HCT116 (cell line): ENCODE results near the gene MGA. TPM values are rescaled to one million over a fixed set of nuclear protein-coding genes. Genes with fewer than 3 reads are reported as not detected.
A peak's percentile ranks its signal among the peaks of the same experiment; 100 is the strongest.

Source experiments
- ATAC-seq: fragments of 200-7000 bp; cut with Tn5 transposase; 2 replicates; pipeline ENCODE4 v1.9.1; 2020; ENCODE audit warnings: mild to moderate bottlenecking, moderate library complexity
- BruUV-seq: library from RNA; stranded (reverse); fragments of 400-500 nt; replicated peaks from 2 replicates; lab custom pipeline; 2021; lab: Mats Ljungman, UMichigan
- CTCF ChIA-PET: fragments of 300-600 bp; sonication (Branson Sonifier 250); formaldehyde crosslinking; loops from one replicate; lab custom pipeline; 2021; ENCODE audit warnings: antibody characterized with exemption; lab: Charles Lee
- POLR2A ChIA-PET: fragments of 300-600, 350-600 bp; sonication (Branson Sonifier 250); formaldehyde crosslinking; loops from one replicate; lab custom pipeline; 2021; ENCODE audit warnings: antibody characterized with exemption; lab: Charles Lee
- RAD21 ChIA-PET, 2 experiments: fragments of 300-600 bp; sonication (Branson Sonifier 250); formaldehyde crosslinking; loops; one replicate each; lab custom pipeline; 2023; ENCODE audit warnings: low total read pairs in 2 of 2; ENCODE audit not compliant: uncharacterized antibody in 2 of 2, unreplicated experiment in 2 of 2, low non-redundant PET in 1 of 2; lab: Charles Lee
- DNase-seq: peaks from one replicate; pipeline ENCODE4 v3.0.0-alpha.2; 2010; ENCODE audit warnings: low read depth, low spot score
- H2AFZ ChIP-seq: fragments of 200-600 bp; shearing (Covaris generic), sonication (generic); 2 replicates; pipeline ENCODE4 v1.6.1; 2017; ENCODE audit warnings: low read depth, mixed run types, mixed read lengths, antibody characterized with exemption, low read length; ENCODE audit not compliant: poor library complexity, severe bottlenecking
- H3K27ac ChIP-seq: 2 replicates; pipeline ENCODE4 v1.5.1; 2012; ENCODE audit warnings: low read depth, low read length
- H3K27me3 ChIP-seq: fragments of 200-600 bp; sonication (generic); 2 replicates; pipeline ENCODE4 v1.6.1; 2016; ENCODE audit warnings: mixed run types, low read length, mixed read lengths; ENCODE audit not compliant: insufficient read depth
- H3K36me3 ChIP-seq, 2 experiments: fragments of 200-500 bp in 1 of 2; fragments of 200-600 bp in 1 of 2; sonication (Bioruptor generic) in 1 of 2; sonication (generic) in 1 of 2; 2 replicates each; pipeline versions ENCODE4 v1.5.1 to v1.6.1; 2014 to 2016; ENCODE audit warnings: low read length in 2 of 2, inconsistent platforms in 1 of 2, mixed read lengths in 1 of 2, mixed run types in 1 of 2; ENCODE audit not compliant: insufficient read depth in 2 of 2, control insufficient read depth in 1 of 2
- H3K4me1 ChIP-seq, 2 experiments: fragments of 200-600 bp in 1 of 2; sonication (generic) in 1 of 2; 2 replicates each; pipeline versions ENCODE4 v1.5.1 to v1.6.1; 2012 to 2017; ENCODE audit warnings: low read length in 2 of 2, inconsistent platforms in 1 of 2, mild to moderate bottlenecking in 1 of 2, mixed read lengths in 1 of 2, mixed run types in 1 of 2, moderate library complexity in 1 of 2; ENCODE audit not compliant: insufficient read depth in 2 of 2, control insufficient read depth in 1 of 2
- H3K4me2 ChIP-seq: fragments of 200-600 bp; sonication (generic); 2 replicates; pipeline ENCODE4 v1.6.1; 2017; ENCODE audit warnings: mixed run types, low read length, mixed read lengths
- H3K4me3 ChIP-seq, 2 experiments: fragments of 200-600 bp in 1 of 2; sonication (generic) in 1 of 2; replicated peaks in 1 of 2; 2 replicates each; pipeline ENCODE4 v1.5.1; 2011 to 2016; ENCODE audit warnings: low read length in 2 of 2, control low read depth in 1 of 2, low read depth in 1 of 2, mild to moderate bottlenecking in 1 of 2, mixed read lengths in 1 of 2, mixed run types in 1 of 2
- H3K79me2 ChIP-seq: fragments of 200-600 bp; sonication (generic); 2 replicates; pipeline ENCODE4 v1.6.1; 2017; ENCODE audit warnings: mild to moderate bottlenecking, mixed run types, low read length, moderate library complexity, mixed read lengths; ENCODE audit not compliant: insufficient read depth
- H3K9ac ChIP-seq: fragments of 200-600 bp; sonication (generic); 2 replicates; pipeline ENCODE4 v1.6.1; 2016; ENCODE audit warnings: low read length, mixed read lengths
- H3K9me2 ChIP-seq: fragments of 200-600 bp; sonication (generic), shearing (Covaris generic); 2 replicates; pipeline ENCODE4 v1.6.1; 2017; ENCODE audit warnings: mixed run types, mild to moderate bottlenecking, moderate library complexity; ENCODE audit not compliant: insufficient read depth
- H3K9me3 ChIP-seq, 2 experiments: fragments of 200-500 bp in 1 of 2; fragments of 200-600 bp in 1 of 2; sonication (Bioruptor generic) in 1 of 2; sonication (generic) in 1 of 2; 2 replicates each; pipeline ENCODE4 v1.6.1; 2014 to 2017; ENCODE audit warnings: low read length in 2 of 2, mixed read lengths in 2 of 2, inconsistent platforms in 1 of 2, low read depth in 1 of 2, mild to moderate bottlenecking in 1 of 2, mixed run types in 1 of 2, moderate library complexity in 1 of 2; ENCODE audit not compliant: control insufficient read depth in 1 of 2, insufficient read depth in 1 of 2
- H4K20me1 ChIP-seq: fragments of 200-600 bp; sonication (generic), shearing (Covaris generic); 2 replicates; pipeline ENCODE4 v1.6.1; 2017; ENCODE audit warnings: mixed run types, mild to moderate bottlenecking, moderate library complexity; ENCODE audit not compliant: insufficient read depth
- CBX3 ChIP-seq: IDR thresholded peaks from 2 replicates; pipeline ENCODE4 v1.6.1; 2012; ENCODE audit warnings: low read depth
- CEBPB ChIP-seq: IDR thresholded peaks from 2 replicates; pipeline ENCODE4 v1.6.1; 2012; ENCODE audit warnings: low read depth
- EGR1 ChIP-seq: IDR thresholded peaks from 2 replicates; pipeline ENCODE4 v1.6.1; 2012; ENCODE audit warnings: low read depth
- EZH2 ChIP-seq: fragments of 200-600 bp; sonication (generic); IDR thresholded peaks from 2 replicates; pipeline ENCODE4 v1.6.1; 2017; ENCODE audit warnings: antibody characterized with exemption, mixed run types
- FOSL1 ChIP-seq: IDR thresholded peaks from 2 replicates; pipeline ENCODE4 v1.6.1; 2012; ENCODE audit warnings: low read depth
- POLR2A ChIP-seq: IDR thresholded peaks from 2 replicates; pipeline ENCODE4 v1.7.0; 2011; ENCODE audit warnings: borderline replicate concordance; ENCODE audit not compliant: insufficient read depth, insufficient read length; ENCODE audit errors: extremely low read depth
- POLR2AphosphoS5 ChIP-seq: IDR thresholded peaks from 2 replicates; pipeline ENCODE4 v1.6.1; 2011; ENCODE audit warnings: mild to moderate bottlenecking, low read depth, low read length, moderate library complexity
- RAD21 ChIP-seq: IDR thresholded peaks from 2 replicates; pipeline ENCODE4 v1.6.1; 2012; ENCODE audit warnings: low read depth, mild to moderate bottlenecking
- REST ChIP-seq: IDR thresholded peaks from 2 replicates; pipeline ENCODE4 v1.6.1; 2012; ENCODE audit warnings: low read depth
- SIN3A ChIP-seq: IDR thresholded peaks from 2 replicates; pipeline ENCODE4 v1.6.1; 2012; ENCODE audit warnings: low read depth
- SP1 ChIP-seq: IDR thresholded peaks from 2 replicates; pipeline ENCODE4 v1.6.1; 2012; ENCODE audit warnings: low read depth
- SRF ChIP-seq: IDR thresholded peaks from 2 replicates; pipeline ENCODE4 v1.6.1; 2012; ENCODE audit warnings: low read depth
- TCF7L2 ChIP-seq: IDR thresholded peaks from 2 replicates; pipeline ENCODE4 v1.7.0; 2011; ENCODE audit warnings: borderline replicate concordance, inconsistent platforms; ENCODE audit not compliant: insufficient read depth, insufficient read length; ENCODE audit errors: extremely low read depth
- YY1 ChIP-seq: IDR thresholded peaks from 2 replicates; pipeline ENCODE4 v1.6.1; 2011; ENCODE audit warnings: low read length, low read depth, moderate library complexity, mild to moderate bottlenecking; ENCODE audit not compliant: insufficient replicate concordance; ENCODE audit errors: extremely low read depth
- ZBTB33 ChIP-seq: IDR thresholded peaks from 2 replicates; pipeline ENCODE4 v1.6.1; 2011; ENCODE audit warnings: mild to moderate bottlenecking, low read length, moderate library complexity; ENCODE audit not compliant: insufficient replicate concordance; ENCODE audit errors: extremely low read depth
- ZFX ChIP-seq: fragments of 450-650 bp; IDR thresholded peaks from 2 replicates; pipeline ENCODE4 v1.6.1; 2017
- ZNF274 ChIP-seq: fragments of 200-500 bp; sonication (Bioruptor generic); IDR thresholded peaks from 2 replicates; pipeline ENCODE4 v1.6.1; 2014; ENCODE audit warnings: mild to moderate bottlenecking, low read depth, low read length, inconsistent platforms
- intact Hi-C: fragments of 100-400 bp; cut with micrococcal nuclease; formaldehyde crosslinking; loops from 2 replicates; pipeline ENCODE4 v1.10.0; 2022
- total RNA-seq: library from RNA; stranded (reverse); gene quantifications from one replicate; pipeline ENCODE4 v1.2.1, GENCODE V29; 2021; ENCODE audit not compliant: unreplicated experiment
- TF ChIP-seq, protein P1 (sequence below): IDR thresholded peaks from 2 replicates; pipeline ENCODE4 v1.6.1; 2012
- TF ChIP-seq, protein P2 (sequence below), 3 experiments: fragments of 200-600 bp in 1 of 3; sonication (generic) in 1 of 3; IDR thresholded peaks in 2 of 3; conservative IDR thresholded peaks in 1 of 3; 2 replicates each; pipeline ENCODE4 v1.5.1; 2012 to 2017; ENCODE audit warnings: low read depth in 2 of 3, low read length in 2 of 3, antibody characterized with exemption in 1 of 3, borderline replicate concordance in 1 of 3, control low read depth in 1 of 3, mild to moderate bottlenecking in 1 of 3, mixed read lengths in 1 of 3, mixed run types in 1 of 3, moderate library complexity in 1 of 3; ENCODE audit not compliant: insufficient read depth in 1 of 3
- TF ChIP-seq, protein P3 (sequence below): IDR thresholded peaks from 2 replicates; pipeline ENCODE4 v1.6.1; 2012

The MGA gene
- total RNA-seq, 1 experiment from 2014 or later, result 28.9 TPM

DNA sequence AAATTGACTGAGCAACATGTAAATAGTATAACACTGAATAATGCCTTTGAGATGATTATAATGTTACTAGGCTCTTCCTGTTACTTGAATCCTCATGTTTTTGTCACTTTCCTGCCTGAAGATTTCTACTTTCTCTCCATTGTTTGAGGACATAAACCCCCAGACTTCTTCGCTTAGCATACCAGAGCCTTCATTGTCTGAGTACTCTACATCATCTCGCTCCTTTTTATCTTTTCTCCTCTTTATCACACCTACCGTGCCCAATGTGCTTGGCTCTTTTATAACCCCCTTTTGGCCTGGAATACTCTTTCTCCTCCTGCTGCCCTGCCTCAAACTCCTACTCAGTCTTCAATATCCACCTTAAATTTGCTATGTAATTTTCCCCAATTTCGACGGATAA lies 30.3 kb upstream of the MGA start:
- no peak for TF ChIP-seq FOSL1
- no peak for TF ChIP-seq POLR2A
- TF ChIP-seq CBX3, result no peak
- TF ChIP-seq ZBTB33, result no peak
- TF ChIP-seq, protein P1, sequence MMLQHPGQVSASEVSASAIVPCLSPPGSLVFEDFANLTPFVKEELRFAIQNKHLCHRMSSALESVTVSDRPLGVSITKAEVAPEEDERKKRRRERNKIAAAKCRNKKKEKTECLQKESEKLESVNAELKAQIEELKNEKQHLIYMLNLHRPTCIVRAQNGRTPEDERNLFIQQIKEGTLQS, result no peak
- no peak for TF ChIP-seq EZH2
- TF ChIP-seq TCF7L2, result no peak
- TF ChIP-seq YY1, result no peak
- no peak for TF ChIP-seq SP1
- TF ChIP-seq, protein P2, sequence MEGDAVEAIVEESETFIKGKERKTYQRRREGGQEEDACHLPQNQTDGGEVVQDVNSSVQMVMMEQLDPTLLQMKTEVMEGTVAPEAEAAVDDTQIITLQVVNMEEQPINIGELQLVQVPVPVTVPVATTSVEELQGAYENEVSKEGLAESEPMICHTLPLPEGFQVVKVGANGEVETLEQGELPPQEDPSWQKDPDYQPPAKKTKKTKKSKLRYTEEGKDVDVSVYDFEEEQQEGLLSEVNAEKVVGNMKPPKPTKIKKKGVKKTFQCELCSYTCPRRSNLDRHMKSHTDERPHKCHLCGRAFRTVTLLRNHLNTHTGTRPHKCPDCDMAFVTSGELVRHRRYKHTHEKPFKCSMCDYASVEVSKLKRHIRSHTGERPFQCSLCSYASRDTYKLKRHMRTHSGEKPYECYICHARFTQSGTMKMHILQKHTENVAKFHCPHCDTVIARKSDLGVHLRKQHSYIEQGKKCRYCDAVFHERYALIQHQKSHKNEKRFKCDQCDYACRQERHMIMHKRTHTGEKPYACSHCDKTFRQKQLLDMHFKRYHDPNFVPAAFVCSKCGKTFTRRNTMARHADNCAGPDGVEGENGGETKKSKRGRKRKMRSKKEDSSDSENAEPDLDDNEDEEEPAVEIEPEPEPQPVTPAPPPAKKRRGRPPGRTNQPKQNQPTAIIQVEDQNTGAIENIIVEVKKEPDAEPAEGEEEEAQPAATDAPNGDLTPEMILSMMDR (IDR thresholded peaks at IDR 0.05 in 2 of 3, conservative IDR thresholded peaks at IDR 0.05 in 1 of 3; ENCODE audit: borderline replicate concordance in 1 of 3, insufficient read depth in 1 of 3, low read depth in 2 of 3, low read length in 2 of 3), result no peak
- TF ChIP-seq ZFX, result no peak
- TF ChIP-seq SRF, result no peak
- TF ChIP-seq EGR1, result no peak
- no peak for TF ChIP-seq ZNF274
- TF ChIP-seq REST, result no peak
- TF ChIP-seq POLR2AphosphoS5, result no peak
- TF ChIP-seq CEBPB, result no peak
- no peak for TF ChIP-seq RAD21
- no peak for TF ChIP-seq SIN3A
- TF ChIP-seq, protein P3, sequence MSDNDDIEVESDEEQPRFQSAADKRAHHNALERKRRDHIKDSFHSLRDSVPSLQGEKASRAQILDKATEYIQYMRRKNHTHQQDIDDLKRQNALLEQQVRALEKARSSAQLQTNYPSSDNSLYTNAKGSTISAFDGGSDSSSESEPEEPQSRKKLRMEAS, result no peak
- Histone ChIP-seq H3K4me1 (no peaks in the 10 kb centered on the region), H3K36me3 (no peaks in the 10 kb centered on the region), H3K4me2 (no peak overlapping the region), H3K9me2 (no peaks in the 10 kb centered on the region), H3K9me3 (no peaks in the 10 kb centered on the region), H3K4me3 (no peak overlapping the region), H3K9ac (no peak overlapping the region), H2AFZ (peak overlapping the region; percentile 42), H3K79me2 (no peaks in the 10 kb centered on the region), H3K27ac (no peak overlapping the region), H3K27me3 (no peaks in the 10 kb centered on the region), H4K20me1 (no peaks in the 10 kb centered on the region)
- POLR2A ChIA-PET, result no interaction called here
- CTCF ChIA-PET, result interaction anchor here (1.5 kb wide), 1 partner anchor 26 kb away, joined by 3 read pairs; no protein-coding TSS in a partner anchor
- DNase-seq, result no peak
- no TSS peak for BruUV-seq
- no peak for ATAC-seq
- RAD21 ChIA-PET, result no interaction called here
- intact Hi-C loops, result no loop called here
